ENCODE results near the gene TMEM81. TPM values are rescaled to one million over a fixed set of nuclear protein-coding genes. Genes with fewer than 3 reads are reported as not detected.

TMEM81 gene
- total RNA-seq, 1 donor from 2014 or later, result 3.1 TPM

DNA sequence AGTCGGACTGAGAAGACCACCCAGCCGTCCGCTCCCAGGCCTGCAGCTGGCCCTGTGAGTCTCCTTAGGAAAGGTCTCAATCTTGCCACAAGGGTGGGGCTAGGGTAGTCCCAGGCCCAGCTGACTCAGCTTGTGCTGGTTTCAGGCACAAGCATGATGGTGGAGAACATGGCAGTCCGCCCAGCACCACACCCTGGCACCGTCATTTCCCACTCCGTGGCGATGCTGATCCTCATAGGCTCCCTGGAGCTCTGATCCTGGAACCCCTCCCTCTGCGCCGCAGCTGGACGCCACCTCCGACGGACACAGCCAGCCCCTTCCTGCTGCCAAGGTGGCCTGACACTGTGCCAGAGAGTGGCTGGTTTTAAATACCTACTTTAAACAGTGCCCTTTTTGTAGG lies 10.7 kb downstream of the TMEM81 start:
- no peaks in the 10 kb centered on the region for H3K27me3 ChIP-seq (ENCODE audit: low read depth)
- intact Hi-C loops (cut with micrococcal nuclease), result no loop called here
- H3K4me1 ChIP-seq, result peaks cover 19% of the 10 kb centered on the region
- TF ChIP-seq, protein P1, sequence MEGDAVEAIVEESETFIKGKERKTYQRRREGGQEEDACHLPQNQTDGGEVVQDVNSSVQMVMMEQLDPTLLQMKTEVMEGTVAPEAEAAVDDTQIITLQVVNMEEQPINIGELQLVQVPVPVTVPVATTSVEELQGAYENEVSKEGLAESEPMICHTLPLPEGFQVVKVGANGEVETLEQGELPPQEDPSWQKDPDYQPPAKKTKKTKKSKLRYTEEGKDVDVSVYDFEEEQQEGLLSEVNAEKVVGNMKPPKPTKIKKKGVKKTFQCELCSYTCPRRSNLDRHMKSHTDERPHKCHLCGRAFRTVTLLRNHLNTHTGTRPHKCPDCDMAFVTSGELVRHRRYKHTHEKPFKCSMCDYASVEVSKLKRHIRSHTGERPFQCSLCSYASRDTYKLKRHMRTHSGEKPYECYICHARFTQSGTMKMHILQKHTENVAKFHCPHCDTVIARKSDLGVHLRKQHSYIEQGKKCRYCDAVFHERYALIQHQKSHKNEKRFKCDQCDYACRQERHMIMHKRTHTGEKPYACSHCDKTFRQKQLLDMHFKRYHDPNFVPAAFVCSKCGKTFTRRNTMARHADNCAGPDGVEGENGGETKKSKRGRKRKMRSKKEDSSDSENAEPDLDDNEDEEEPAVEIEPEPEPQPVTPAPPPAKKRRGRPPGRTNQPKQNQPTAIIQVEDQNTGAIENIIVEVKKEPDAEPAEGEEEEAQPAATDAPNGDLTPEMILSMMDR (IDR thresholded peaks at IDR 0.05; ENCODE audit: borderline replicate concordance), result no peak
- no peaks in the 10 kb centered on the region for H3K36me3 ChIP-seq
- no peak overlapping the region for H3K27ac ChIP-seq (replicated peaks)
- H3K4me3 ChIP-seq, result no peak overlapping the region
- no peak for DNase-seq
- H3K9me3 ChIP-seq (replicated peaks), result no peaks in the 10 kb centered on the region

DNA sequence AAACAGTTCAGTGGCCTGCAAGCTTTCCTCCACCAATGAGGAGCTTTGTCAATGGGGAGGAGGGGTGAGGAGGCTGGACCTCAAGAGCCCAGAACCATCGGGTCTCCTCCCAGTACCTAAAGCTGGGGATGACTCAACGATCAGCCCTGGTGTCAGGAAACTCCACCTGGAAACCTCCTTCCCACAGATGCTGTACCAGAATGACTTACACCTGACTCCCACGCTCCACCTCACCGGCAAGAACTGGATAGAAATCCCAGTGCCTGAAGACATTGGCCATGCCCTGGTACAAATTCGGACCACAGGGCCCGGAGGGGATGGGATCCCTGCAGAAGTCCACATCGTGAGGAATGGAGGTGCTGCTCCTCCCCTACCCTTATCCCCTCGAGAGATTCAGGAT lies 11.4 kb downstream of the TMEM81 start:
- intact Hi-C loops (cut with micrococcal nuclease), result no loop called here
- TF ChIP-seq, protein P1 (IDR thresholded peaks at IDR 0.05; ENCODE audit: borderline replicate concordance), result no peak
- no peak overlapping the region for H3K4me3 ChIP-seq

DNA sequence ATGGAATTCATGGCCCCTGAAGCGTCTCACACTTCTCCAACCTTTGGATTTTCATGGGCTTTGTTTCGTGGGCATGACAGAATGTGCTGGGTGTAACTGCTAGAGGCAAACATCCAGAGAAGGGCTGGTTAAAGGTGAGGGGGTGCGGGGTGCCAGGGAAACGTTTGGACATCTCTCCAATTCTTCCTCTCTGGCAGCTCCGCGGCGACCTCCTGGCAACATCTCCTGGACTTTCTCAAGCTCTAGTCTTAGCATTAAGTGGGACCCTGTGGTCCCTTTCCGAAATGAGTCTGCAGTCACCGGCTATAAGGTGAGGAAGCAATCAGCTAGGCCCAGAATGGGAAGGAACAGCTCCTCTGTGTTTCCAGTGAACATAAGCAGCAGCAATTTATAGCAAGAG lies 12.0 kb downstream of the TMEM81 start:
- no peaks in the 10 kb centered on the region for H3K36me3 ChIP-seq
- DNase-seq, result no peak
- no peaks in the 10 kb centered on the region for H3K27me3 ChIP-seq (ENCODE audit: low read depth)
- peaks cover 16% of the 10 kb centered on the region for H3K4me1 ChIP-seq
- TF ChIP-seq, protein P1 (IDR thresholded peaks at IDR 0.05; ENCODE audit: borderline replicate concordance), result no peak
- intact Hi-C loops (cut with micrococcal nuclease), result no loop called here
- H3K27ac ChIP-seq (replicated peaks), result no peak overlapping the region
- H3K9me3 ChIP-seq (replicated peaks), result no peaks in the 10 kb centered on the region
- H3K4me3 ChIP-seq, result no peak overlapping the region

More for the DNA sequence above, 11.4 kb downstream of the TMEM81 start:
- no peaks in the 10 kb centered on the region for H3K27me3 ChIP-seq (ENCODE audit: low read depth)
- no peak overlapping the region for H3K27ac ChIP-seq (replicated peaks)
- no peaks in the 10 kb centered on the region for H3K9me3 ChIP-seq (replicated peaks)
- H3K36me3 ChIP-seq, result no peaks in the 10 kb centered on the region
- H3K4me1 ChIP-seq, result peaks cover 21% of the 10 kb centered on the region
- no peak for DNase-seq

DNA sequence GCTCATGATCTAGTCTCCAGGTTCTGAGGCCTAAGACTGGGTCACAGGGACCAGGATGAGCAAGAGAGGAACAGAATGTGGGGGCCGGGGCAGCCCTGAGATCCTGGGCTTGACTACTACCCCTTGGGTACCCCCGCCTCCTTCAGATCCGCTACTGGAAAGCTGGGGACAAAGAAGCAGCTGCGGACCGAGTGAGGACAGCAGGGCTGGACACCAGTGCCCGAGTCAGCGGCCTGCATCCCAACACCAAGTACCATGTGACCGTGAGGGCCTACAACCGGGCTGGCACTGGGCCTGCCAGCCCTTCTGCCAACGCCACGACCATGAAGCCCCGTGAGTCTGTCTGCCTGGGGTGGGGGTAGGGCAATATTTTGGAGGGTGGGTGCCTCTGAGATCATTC lies 12.5 kb downstream of the TMEM81 start:
- peaks cover 12% of the 10 kb centered on the region for H3K4me1 ChIP-seq
- TF ChIP-seq, protein P1 (IDR thresholded peaks at IDR 0.05; ENCODE audit: borderline replicate concordance), result no peak
- no peak for DNase-seq
- H3K36me3 ChIP-seq, result no peaks in the 10 kb centered on the region
- H3K27ac ChIP-seq (replicated peaks), result no peak overlapping the region
- no peaks in the 10 kb centered on the region for H3K9me3 ChIP-seq (replicated peaks)
- H3K4me3 ChIP-seq, result no peak overlapping the region
- no peaks in the 10 kb centered on the region for H3K27me3 ChIP-seq (ENCODE audit: low read depth)
- intact Hi-C loops (cut with micrococcal nuclease), result no loop called here

DNA sequence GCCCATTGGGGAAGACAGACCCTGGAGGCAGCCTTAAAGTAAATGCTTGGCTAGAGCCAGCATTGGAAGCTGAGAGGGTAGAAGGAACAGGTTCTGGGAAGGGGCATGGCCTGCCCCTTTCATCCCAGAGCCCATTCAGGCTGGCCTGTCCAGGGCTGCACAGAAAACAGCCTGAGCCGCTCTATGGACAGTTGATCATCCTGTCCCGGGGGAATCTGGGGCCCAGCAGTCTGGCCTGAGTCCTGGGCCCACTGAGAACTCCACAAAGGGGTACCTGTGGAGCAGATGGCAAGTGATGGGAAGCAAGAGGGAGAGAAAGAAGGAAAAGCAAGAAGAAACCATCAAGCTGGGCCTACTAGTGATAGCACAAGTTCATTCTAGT lies 13.2 kb downstream of the TMEM81 start:
- Histone ChIP-seq H3K27ac (replicated peaks) (no peak overlapping the region), H3K9me3 (replicated peaks) (no peaks in the 10 kb centered on the region), H3K4me1 (peaks cover 7% of the 10 kb centered on the region), H3K36me3 (no peaks in the 10 kb centered on the region), H3K4me3 (no peak overlapping the region), H3K27me3 (ENCODE audit: low read depth) (peaks cover 4% of the 10 kb centered on the region)
- TF ChIP-seq, protein P1 (IDR thresholded peaks at IDR 0.05; ENCODE audit: borderline replicate concordance), result no peak
- intact Hi-C loops (cut with micrococcal nuclease), result no loop called here
- DNase-seq, result no peak

Data from left ventricle myocardium inferior (tissue), 1 donor.